Measurements from ENCODE around the gene MYZAP.
"Not testable (repeated sequence)": the region's sequence is repeated elsewhere in the genome, so short reads cannot be mapped to it uniquely, and the experiment has no call there.

The MYZAP gene

GRCh38 chr15:57594479-57594878, 2.8 kb downstream of the MYZAP start:
- no peak for DNase-seq (ENCODE audit: low spot score)

DNA sequence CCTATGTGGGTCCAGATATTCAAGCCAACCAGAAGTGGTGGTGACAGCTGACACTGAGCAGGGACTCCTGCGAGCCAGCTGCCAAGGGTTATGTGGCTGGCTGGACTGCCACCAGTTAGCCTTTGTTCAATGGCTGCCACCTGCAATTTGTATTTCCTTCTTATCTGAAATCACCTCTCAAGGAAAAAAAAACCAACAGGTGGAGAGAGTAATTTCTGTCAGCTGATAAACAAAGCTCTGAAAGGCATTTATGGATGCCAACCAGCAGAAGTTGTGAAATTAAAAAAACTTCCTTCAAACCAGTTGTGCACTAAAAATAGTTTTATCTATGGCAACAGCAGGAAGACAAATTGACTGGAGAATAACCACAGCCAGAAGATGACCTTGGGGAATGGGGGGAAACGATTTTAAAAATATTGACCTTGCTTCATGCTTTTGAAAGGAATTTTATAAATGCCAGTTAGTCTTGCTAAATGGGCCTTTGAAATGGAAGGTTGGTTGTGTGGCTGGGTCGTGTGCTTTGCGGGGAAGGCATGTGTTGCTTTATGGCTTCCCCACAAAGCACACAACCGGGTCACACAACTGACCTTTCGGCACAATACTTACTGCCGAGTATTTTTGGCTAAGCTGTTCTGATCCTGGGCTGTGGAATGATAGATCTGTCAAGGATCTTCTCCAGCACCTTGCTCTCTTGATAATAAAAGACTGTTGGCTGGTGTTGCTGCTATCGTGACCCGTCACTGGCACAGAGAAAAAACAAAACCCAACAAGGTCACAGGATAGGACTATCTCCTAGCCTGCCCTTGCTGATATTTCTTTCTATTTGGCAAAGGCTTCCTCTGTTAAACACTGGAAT, 3.5 kb downstream of the MYZAP start:
- no peak for DNase-seq (ENCODE audit: low spot score)

DNA sequence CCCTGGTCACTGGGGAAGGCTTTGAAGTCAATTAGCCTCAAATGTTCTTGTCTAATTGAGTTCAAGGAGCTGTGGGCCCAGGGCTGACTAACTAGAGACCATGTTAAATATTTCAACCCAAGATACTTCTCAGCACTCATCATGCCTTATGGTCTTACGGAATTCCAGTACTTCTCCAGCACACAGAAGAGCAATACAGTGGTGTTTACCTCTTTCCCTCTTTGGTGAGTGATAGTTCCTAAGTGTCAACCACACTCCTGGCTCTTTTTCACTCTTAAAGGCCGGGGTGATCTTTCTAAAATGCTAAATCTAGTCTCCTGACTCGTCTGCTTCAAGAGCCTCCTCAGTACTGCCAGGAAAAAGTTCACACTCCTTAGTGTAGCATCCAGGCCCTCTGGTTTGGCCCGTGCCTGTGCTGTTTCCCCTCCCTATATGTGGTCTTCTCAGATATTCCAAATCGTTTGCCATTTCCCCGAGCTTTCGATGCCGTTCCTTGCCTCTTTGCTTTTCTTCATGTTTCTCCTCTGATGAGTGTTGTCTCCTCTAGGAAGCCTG, 4.7 kb downstream of the MYZAP start:
- no peak for DNase-seq (ENCODE audit: low spot score)

- DNase-seq (ENCODE audit: low spot score): no peak
Observed at GRCh38 chr15:57596978-57597377, 5.3 kb downstream of the MYZAP start.

DNA sequence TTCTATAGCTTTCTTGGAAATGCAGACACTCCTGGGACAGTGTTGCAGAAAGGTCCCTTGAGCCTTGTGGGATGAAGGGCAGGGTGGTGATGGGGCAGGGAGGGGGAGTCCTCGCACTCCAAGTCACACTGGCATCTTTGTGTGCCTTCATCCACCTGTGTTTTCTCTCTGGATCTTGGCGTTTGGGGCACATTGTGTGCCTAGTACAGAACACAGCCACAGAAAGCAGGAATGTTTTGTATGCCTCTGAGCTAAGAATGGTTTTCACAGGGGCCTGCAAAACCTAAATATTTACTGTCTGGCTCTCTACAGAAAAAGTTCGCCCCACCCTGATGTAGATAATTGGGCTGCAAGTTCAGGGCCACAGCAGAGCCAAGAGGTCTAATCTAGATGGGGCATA, 5.7 kb downstream of the MYZAP start:
- no peak for DNase-seq (ENCODE audit: low spot score)

- DNase-seq (ENCODE audit: low spot score): no peak
Observed at GRCh38 chr15:57598346-57598745, 6.6 kb downstream of the MYZAP start.

DNA sequence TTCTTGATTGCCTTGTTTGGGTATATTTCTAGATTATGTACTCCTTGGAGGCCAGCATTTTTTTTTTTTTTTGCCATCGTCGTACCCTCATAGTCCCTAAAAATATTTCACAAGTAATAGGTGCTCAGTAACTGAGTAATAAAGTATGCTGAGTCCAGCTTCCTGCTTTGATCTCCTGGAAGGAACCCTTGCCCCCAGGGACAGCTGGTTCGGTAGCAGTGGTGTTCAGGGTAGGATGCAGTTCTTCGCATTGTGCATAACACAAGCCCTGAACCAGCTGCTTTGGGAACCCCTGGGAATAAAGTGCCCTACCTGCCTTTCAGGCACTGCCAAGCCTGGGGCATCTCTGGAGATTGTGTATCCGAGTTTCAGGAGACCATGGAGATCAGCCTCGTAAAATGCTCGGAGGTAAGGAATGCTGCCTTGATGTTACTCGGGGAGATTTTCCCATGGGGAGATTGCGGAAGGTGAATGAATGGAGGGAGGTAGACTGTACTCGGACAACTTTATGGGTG, 7.6 kb downstream of the MYZAP start:
- DNase-seq (ENCODE audit: low spot score): no peak

GRCh38 chr15:57600197-57600596, 8.5 kb downstream of the MYZAP start:
- no peak for DNase-seq (ENCODE audit: low spot score)

- no peak for DNase-seq (ENCODE audit: low spot score)
Observed at GRCh38 chr15:57604507-57604906, 12.8 kb downstream of the MYZAP start.

DNA sequence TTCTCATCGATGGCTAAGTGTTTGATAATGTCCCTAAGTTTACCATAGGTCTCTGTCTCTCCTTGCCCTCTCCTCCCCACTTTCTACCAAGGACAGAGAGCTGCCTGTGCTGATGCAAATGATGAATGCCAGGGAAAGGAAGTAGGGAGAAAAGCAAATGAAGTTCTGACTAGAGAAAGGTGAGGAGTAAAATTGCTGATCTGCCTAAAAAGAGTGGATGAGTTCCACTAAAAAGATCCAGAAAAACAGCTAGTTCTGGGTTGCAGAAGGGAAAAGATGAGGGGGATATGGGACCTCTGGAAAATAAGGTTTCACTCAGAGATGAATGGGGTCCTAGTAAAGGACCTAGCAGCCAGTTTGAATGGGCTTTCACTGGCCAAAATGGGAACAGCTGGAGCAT, 13.8 kb downstream of the MYZAP start:
- no peak for DNase-seq (ENCODE audit: low spot score)

- DNase-seq (ENCODE audit: low spot score): no peak
Observed at GRCh38 chr15:57606048-57606447, 14.3 kb downstream of the MYZAP start.

- no peak for DNase-seq (ENCODE audit: low spot score)
Observed at GRCh38 chr15:57606816-57607215, 15.1 kb downstream of the MYZAP start.

DNA sequence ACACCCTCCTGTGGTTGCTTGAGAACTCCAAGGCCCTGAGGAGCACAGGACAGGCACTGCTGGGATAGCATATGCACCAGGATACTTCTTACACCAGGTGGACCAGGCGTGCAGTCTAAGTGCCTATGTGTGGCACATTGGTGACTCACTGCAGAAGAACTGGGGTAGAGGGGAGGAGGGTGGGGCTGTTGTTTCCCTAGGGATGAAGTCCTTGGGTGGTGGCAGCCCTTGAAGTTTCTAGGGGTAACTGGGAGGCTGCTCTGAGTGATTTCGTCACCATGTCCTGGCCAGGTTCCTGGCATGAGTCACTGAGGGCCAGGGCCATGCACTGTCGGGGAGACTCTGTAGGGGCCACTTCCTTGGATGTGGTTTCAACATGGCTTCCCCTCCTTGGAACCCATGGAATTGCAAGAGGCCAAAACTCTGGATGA, 15.9 kb downstream of the MYZAP start:
- no peak for DNase-seq (ENCODE audit: low spot score)

DNA sequence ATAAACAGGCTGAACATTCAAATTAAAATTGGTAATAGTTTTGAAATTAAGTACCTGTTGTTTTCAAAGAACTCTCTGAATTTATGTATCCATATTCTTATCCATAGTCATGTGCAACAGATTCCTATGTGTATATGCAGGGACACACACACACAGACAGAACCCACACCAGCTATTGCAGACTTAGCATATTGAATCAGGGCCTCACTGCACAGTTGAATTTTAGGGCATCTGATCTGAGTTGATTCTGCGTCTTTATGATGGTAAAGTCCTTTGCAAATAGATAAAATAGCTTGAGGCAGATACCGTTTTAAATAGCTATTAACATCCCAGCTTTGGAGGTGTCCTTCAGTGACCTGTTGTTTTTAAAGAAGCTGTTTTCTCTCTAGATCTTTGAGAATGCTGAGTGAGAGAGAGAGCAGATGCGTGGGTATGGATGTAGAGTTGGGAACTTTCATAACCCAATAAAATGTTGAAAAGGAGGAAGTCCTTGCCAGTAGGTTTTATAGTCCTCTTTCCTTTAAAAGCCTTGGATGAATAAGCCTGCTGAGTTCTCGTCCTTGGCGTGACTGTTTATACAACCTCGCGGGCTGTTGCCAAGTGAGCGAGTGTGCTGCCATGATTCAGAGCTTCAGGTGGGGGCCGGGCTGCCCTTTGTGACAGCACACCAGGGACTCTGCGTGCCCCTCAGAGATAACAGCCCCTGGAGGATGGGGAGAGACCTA, 18.3 kb downstream of the MYZAP start:
- DNase-seq (ENCODE audit: low spot score): no peak

GRCh38 chr15:57611123-57611522, 19.4 kb downstream of the MYZAP start:
- no peak for DNase-seq (ENCODE audit: low spot score)

- no peak for DNase-seq (ENCODE audit: low spot score)
Observed at GRCh38 chr15:57611938-57612337, 20.2 kb downstream of the MYZAP start.

DNA sequence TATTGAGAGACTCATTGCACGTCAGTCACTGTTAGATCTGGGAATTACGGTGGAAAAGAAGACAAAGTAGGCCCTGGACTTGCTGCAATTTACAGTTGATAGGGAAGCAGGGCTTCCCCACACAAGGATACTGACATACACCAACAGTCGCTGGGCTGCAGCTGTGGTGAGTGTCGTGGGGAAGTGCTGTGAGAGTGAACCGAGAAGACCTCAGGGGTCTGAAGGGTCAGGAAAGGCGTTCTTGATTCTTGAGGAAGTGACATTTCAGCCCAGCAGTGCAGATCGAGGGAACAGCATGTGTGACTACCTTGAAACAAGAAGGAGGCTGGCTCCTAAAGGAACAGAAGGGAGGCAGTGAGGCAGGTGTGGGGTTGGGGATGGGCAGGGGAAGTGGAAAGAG, 22.5 kb downstream of the MYZAP start:
- DNase-seq (ENCODE audit: low spot score): no peak

DNA sequence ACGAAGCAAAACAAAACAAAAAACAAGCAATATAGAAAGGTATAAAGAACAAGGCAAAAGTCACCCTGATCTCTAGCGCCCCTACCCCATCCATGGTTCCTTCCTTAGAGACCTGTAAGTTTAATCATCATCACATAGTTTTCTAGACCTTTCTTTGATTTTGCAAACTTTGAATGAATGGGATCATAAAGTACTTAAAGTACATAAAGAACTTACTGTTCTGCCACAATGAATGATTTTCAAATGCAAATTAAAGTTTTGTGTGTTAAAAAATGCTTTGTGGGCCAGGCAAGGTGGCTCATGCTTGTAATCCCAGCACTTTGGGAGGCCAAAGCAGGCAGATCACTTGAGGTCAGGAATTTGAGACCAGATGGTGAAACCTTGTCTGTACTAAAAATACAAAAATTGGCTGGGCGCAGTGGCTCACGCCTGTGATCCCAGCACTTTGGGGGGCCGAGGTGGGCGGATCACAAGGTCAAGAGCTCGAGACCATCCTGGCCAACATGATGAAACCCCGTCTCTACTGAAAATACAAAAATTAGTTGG, 24.3 kb downstream of the MYZAP start:
- DNase-seq (ENCODE audit: low spot score): not testable (repeated sequence)

GRCh38 chr15:57618325-57618724, 26.6 kb downstream of the MYZAP start:
- DNase-seq (ENCODE audit: low spot score): no peak

GRCh38 chr15:57619746-57620145, 28.0 kb downstream of the MYZAP start:
- DNase-seq (ENCODE audit: low spot score): no peak

GRCh38 chr15:57624730-57625129, 33.0 kb downstream of the MYZAP start:
- no peak for DNase-seq (ENCODE audit: low spot score)

GRCh38 chr15:57625703-57626448, 34.2 kb downstream of the MYZAP start:
- DNase-seq (ENCODE audit: low spot score): no peak
